ENCODE data around the gene LPCAT2. TPM values are rescaled to one million over a fixed set of nuclear protein-coding genes. Genes with fewer than 3 reads are reported as not detected.

Gene LPCAT2
- total and polyA plus RNA-seq, 2 experiments from 2014 or later, result 7.8 to 23.8 TPM

GRCh38 chr16:55481023-55481422, 27.8 kb upstream of the LPCAT2 start:
- Mint-ChIP-seq H3K9me3 (no peaks in the 10 kb centered on the region), H3K4me1 (peaks cover 32% of the 10 kb centered on the region), H3K4me3 (peak overlapping the region; percentile 88), H3K27me3 (ENCODE audit: insufficient read depth, low read depth, poor library complexity) (peaks cover 34% of the 10 kb centered on the region), H3K27ac (no peak overlapping the region), H3K36me3 (ENCODE audit: low read depth) (peaks cover 22% of the 10 kb centered on the region)
- Histone ChIP-seq H3K27me3 (ENCODE audit: insufficient read depth) (peaks cover 57% of the 10 kb centered on the region), H2AFZ (no peak overlapping the region), H3K4me1 (ENCODE audit: insufficient read depth) (peaks cover 23% of the 10 kb centered on the region), H3F3A (replicated peaks; ENCODE audit: low read depth) (0 out of 2 replicates have a peak, but pooled peaks cover 3% of the 10 kb centered on the region), H3K9me2 (ENCODE audit: insufficient read depth) (no peaks in the 10 kb centered on the region), H3K4me2 (peak overlapping the region; percentile 99), H3K27ac (ENCODE audit: low read depth) (no peak overlapping the region), H3K4me3 (peak overlapping the region; percentile 88), H4K20me1 (replicated peaks; ENCODE audit: insufficient read depth) (peaks cover 7% of the 10 kb centered on the region), H3K36me3 (ENCODE audit: insufficient read depth) (no peaks in the 10 kb centered on the region), H3K79me2 (replicated peaks; ENCODE audit: insufficient read depth) (no peaks in the 10 kb centered on the region)
- ATAC-seq (no peak), DNase-seq (ENCODE audit: low spot score) (no peak)
- TF ChIP-seq ETS1 (IDR thresholded peaks at IDR 0.05) (no peak), ZNF331 (CRISPR knock-in tag; IDR thresholded peaks at IDR 0.05; ENCODE audit: low read depth) (no peak), EZH2 (IDR thresholded peaks at IDR 0.05; ENCODE audit: low read depth, unreplicated experiment) (no peak), NANOG (IDR thresholded peaks at IDR 0.05; ENCODE audit: borderline replicate concordance) (no peak), ZNF462 (CRISPR knock-in tag; IDR thresholded peaks at IDR 0.05) (no peak), STAT1 (IDR thresholded peaks at IDR 0.05; ENCODE audit: unreplicated experiment) (no peak), ZNF114 (CRISPR knock-in tag; IDR thresholded peaks at IDR 0.05) (no peak), JUNB (IDR thresholded peaks at IDR 0.05; ENCODE audit: unreplicated experiment) (no peak), EZH2phosphoT487 (IDR thresholded peaks at IDR 0.05; ENCODE audit: unreplicated experiment) (no peak), POLR2AphosphoS5 (IDR thresholded peaks at IDR 0.05; ENCODE audit: low read depth) (no peak), REST (IDR thresholded peaks at IDR 0.05; ENCODE audit: unreplicated experiment) (no peak), CTCF (conservative IDR thresholded peaks at IDR 0.05; ENCODE audit: low read depth in 2 of 2) (no peak), CREB1 (CRISPR knock-in tag; IDR thresholded peaks at IDR 0.05; ENCODE audit: low read depth) (no peak)
